ENCODE data around the gene ASB3.

- TF ChIP-seq EZH2phosphoT487 (IDR thresholded peaks at IDR 0.05; ENCODE audit: borderline replicate concordance) (no peak), CTCF (conservative IDR thresholded peaks at IDR 0.05; ENCODE audit: low read length) (no peak)
These were observed 16.5 kb downstream of the ASB3 start for GRCh38 chr2:53770264-53770663.
